Vagina (tissue), 2 donors: ENCODE results near the gene C11orf68. TPM values are rescaled to one million over a fixed set of nuclear protein-coding genes. Genes with fewer than 3 reads are reported as not detected.

Experiments used
- DNase-seq, 2 donors: peaks; one replicate each; pipeline ENCODE4 v3.0.0-alpha.2; 2017; ENCODE audit errors: extremely low spot score in 2 of 2
- H3K27ac ChIP-seq: fragments of 200-600 bp; sonication (generic); one replicate; pipeline ENCODE4 v1.5.1; 2019
- H3K27me3 ChIP-seq: fragments of 200-600 bp; sonication (generic); one replicate; pipeline ENCODE4 v1.5.1; 2019
- H3K36me3 ChIP-seq, 2 donors: fragments of 200-600 bp; sonication (generic); one replicate each; pipeline ENCODE4 v1.5.1; 2017 to 2019
- H3K4me1 ChIP-seq: fragments of 200-600 bp; sonication (generic); one replicate; pipeline ENCODE4 v1.5.1; 2019
- H3K4me3 ChIP-seq, 2 donors: fragments of 200-600 bp; sonication (generic); 1 replicate in 1 of 2; 2 replicates in 1 of 2; pipeline ENCODE4 v1.5.1; 2016 to 2019
- H3K9me3 ChIP-seq: fragments of 200-600 bp; sonication (generic); one replicate; pipeline ENCODE4 v1.5.1; 2019
- POLR2A ChIP-seq, 2 donors: fragments of 450-650 bp; IDR thresholded peaks; one replicate each; pipeline ENCODE4 v1.6.1; 2017; ENCODE audit warnings: antibody characterized with exemption in 2 of 2, mild to moderate bottlenecking in 2 of 2, moderate library complexity in 2 of 2
- POLR2AphosphoS5 ChIP-seq, 2 donors: sonication (generic); formaldehyde crosslinking; IDR thresholded peaks; one replicate each; pipeline ENCODE4 v1.9.0; 2017; ENCODE audit warnings: antibody characterized with exemption in 2 of 2, mild to moderate bottlenecking in 2 of 2, low read depth in 1 of 2; ENCODE audit not compliant: insufficient read depth in 1 of 2
- intact Hi-C: fragments of 100-400 bp; cut with DNase I; formaldehyde crosslinking; loops from one replicate; pipeline ENCODE4 v1.15.1; 2023
- total RNA-seq: library from RNA; depleted of rRNA; stranded (reverse); fragments of >200 nt; gene quantifications from one replicate; pipeline ENCODE4 v1.2.3, GENCODE V29; 2016
- TF ChIP-seq, protein P1 (sequence below), 3 experiments: fragments of 450-650 bp in 2 of 3; fragments of 200-600 bp in 1 of 3; sonication (generic) in 1 of 3; IDR thresholded peaks; one replicate each; pipeline ENCODE4 v1.5.1; 2017 to 2019; ENCODE audit warnings: antibody characterized with exemption in 3 of 3, mild to moderate bottlenecking in 2 of 3, moderate library complexity in 2 of 3

C11orf68 gene
- total RNA-seq, 1 donor from 2014 or later, result 21.1 TPM

DNA sequence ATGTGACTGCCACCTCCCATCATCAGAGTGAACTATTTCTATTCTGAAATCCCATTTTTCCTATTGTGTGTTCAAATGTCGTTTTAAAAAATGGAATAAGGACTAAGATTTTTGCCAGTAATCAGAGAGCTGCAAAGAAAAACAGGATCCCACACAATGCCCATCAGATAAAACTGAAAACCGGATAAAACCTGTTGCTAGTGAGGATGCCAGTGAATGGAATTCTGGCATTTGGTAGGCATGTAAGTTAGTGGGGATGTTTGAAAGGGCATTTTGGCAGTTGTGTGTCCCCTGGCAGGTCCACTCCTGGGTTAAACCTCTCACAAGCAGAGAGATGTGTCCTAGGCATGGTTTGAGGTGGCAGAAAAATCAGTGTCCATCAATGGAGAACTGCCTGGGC lies 6.5 kb upstream of the C11orf68 start:
- H3K36me3 ChIP-seq, result peaks cover 0 to 19% of the 10 kb centered on the region in 2 donors
- TF ChIP-seq, protein P1, sequence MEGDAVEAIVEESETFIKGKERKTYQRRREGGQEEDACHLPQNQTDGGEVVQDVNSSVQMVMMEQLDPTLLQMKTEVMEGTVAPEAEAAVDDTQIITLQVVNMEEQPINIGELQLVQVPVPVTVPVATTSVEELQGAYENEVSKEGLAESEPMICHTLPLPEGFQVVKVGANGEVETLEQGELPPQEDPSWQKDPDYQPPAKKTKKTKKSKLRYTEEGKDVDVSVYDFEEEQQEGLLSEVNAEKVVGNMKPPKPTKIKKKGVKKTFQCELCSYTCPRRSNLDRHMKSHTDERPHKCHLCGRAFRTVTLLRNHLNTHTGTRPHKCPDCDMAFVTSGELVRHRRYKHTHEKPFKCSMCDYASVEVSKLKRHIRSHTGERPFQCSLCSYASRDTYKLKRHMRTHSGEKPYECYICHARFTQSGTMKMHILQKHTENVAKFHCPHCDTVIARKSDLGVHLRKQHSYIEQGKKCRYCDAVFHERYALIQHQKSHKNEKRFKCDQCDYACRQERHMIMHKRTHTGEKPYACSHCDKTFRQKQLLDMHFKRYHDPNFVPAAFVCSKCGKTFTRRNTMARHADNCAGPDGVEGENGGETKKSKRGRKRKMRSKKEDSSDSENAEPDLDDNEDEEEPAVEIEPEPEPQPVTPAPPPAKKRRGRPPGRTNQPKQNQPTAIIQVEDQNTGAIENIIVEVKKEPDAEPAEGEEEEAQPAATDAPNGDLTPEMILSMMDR (IDR thresholded peaks at IDR 0.05), result no peak
- no peak for TF ChIP-seq POLR2AphosphoS5 (IDR thresholded peaks at IDR 0.05; ENCODE audit: insufficient read depth in 1 of 2, low read depth in 1 of 2)
- no peak for TF ChIP-seq POLR2A (IDR thresholded peaks at IDR 0.05)
- H3K4me1 ChIP-seq, result peaks cover 11% of the 10 kb centered on the region
- no peak for DNase-seq
- intact Hi-C loops, result no loop called here
- no peaks in the 10 kb centered on the region for H3K27me3 ChIP-seq
- no peaks in the 10 kb centered on the region for H3K9me3 ChIP-seq
- no peak overlapping the region for H3K4me3 ChIP-seq
- no peak overlapping the region for H3K27ac ChIP-seq

DNA sequence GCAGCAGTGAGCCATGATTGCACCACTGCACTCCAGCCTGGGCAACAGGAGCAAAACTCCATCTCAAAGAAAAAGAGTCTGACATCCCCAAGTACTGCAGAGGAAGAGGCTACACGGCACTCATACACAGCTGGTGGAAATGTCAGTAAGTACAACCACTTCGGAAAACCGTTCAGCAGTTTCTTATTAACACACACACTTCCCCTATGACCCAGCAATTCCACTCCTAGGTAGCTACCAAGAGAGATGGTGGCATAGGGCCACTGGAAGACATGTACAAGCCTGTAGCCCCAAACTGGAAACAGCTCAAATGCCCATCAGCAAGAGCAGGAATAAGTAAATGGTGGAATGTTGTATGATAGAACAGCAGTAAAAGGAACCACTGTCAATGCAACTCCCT lies 3.7 kb upstream of the C11orf68 start:
- intact Hi-C loops, result loop anchor here (5.0 kb wide), 1 partner anchor 40 kb away; the partner anchor contains the start of gene SART1

DNA sequence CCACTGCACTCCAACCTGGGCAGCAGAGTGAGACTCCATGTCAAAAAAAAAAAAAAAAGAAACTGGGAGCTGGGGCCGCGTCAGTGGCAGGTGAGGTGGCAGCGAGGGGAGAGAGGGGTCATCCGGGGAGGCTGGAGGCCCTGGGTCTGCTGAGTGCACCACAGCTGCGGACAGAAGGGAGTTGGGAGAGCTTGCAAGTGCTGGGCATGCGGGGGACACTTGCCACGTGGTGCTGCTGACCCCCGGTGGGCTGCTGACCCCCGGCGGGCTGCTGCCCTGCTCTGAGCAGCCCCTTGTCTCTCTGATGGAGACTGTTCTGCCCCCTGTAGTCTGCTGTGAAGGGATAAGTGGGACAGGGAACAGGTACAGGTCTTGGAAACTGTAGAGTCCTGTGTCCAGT lies 3.0 kb upstream of the C11orf68 start:
- no peak for DNase-seq
- H3K4me3 ChIP-seq, result no peak overlapping the region
- H3K27me3 ChIP-seq, result no peaks in the 10 kb centered on the region
- intact Hi-C loops, result loop anchor here (5.0 kb wide), 1 partner anchor 40 kb away; the partner anchor contains the start of gene SART1
- H3K36me3 ChIP-seq, result peaks cover 0 to 19% of the 10 kb centered on the region in 2 donors
- no peaks in the 10 kb centered on the region for H3K9me3 ChIP-seq
- peaks cover 33% of the 10 kb centered on the region for H3K4me1 ChIP-seq
- no peak overlapping the region for H3K27ac ChIP-seq
- TF ChIP-seq, protein P1 (IDR thresholded peaks at IDR 0.05), result no peak
- TF ChIP-seq POLR2A (IDR thresholded peaks at IDR 0.05), result no peak
- TF ChIP-seq POLR2AphosphoS5 (IDR thresholded peaks at IDR 0.05; ENCODE audit: insufficient read depth in 1 of 2, low read depth in 1 of 2), result no peak

More for the DNA sequence above, 3.7 kb upstream of the C11orf68 start:
- H3K4me1 ChIP-seq, result peaks cover 26% of the 10 kb centered on the region
- H3K4me3 ChIP-seq, result no peak overlapping the region
- peaks cover 0 to 19% of the 10 kb centered on the region in 2 donors for H3K36me3 ChIP-seq
- no peak for TF ChIP-seq POLR2A (IDR thresholded peaks at IDR 0.05)
- TF ChIP-seq POLR2AphosphoS5 (IDR thresholded peaks at IDR 0.05; ENCODE audit: insufficient read depth in 1 of 2, low read depth in 1 of 2), result no peak
- TF ChIP-seq, protein P1 (IDR thresholded peaks at IDR 0.05), result no peak
- no peak overlapping the region for H3K27ac ChIP-seq
- DNase-seq, result no peak
- no peaks in the 10 kb centered on the region for H3K27me3 ChIP-seq
- H3K9me3 ChIP-seq, result no peaks in the 10 kb centered on the region

DNA sequence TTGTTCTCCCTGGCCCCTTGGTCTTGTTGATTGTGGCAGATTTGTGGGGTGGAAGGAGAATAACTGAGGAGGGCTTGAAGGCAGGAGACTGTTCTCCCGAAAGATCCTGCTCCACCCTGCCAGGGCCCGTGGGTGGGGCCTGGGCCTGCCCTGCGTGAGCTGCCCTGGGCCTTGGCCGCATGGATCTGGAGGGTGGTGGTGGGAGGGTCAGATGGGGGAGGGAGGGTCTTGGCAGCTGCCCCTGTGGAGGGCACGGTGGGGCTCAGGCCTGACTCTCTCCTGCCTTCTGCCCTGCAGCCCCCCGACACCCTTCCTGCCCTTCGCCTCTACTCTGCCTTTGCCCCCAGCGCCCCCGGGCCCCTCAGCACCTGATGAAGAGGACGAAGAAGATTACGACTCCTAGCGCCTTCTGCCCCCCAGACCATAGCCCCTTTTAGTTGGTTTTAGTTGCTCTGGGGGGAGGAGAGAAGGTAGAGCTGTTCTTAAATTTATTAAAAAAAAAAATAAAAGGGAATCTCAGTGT lies 2.2 kb upstream of the C11orf68 start:
- H3K27ac ChIP-seq, result no peak overlapping the region
- no peaks in the 10 kb centered on the region for H3K9me3 ChIP-seq
- DNase-seq, result no peak
- intact Hi-C loops, result loop anchor here (5.0 kb wide), 1 partner anchor 41 kb away; the partner anchor contains the start of gene SART1
- H3K4me1 ChIP-seq, result peaks cover 41% of the 10 kb centered on the region
- TF ChIP-seq POLR2AphosphoS5 (IDR thresholded peaks at IDR 0.05; ENCODE audit: insufficient read depth in 1 of 2, low read depth in 1 of 2), result no peak
- TF ChIP-seq, protein P1 (IDR thresholded peaks at IDR 0.05), result no peak
- TF ChIP-seq POLR2A (IDR thresholded peaks at IDR 0.05), result no peak
- peak overlapping the region in 1 of 2 donors; percentile 72 for H3K4me3 ChIP-seq
- peaks cover 0 to 19% of the 10 kb centered on the region in 2 donors for H3K36me3 ChIP-seq
- H3K27me3 ChIP-seq, result no peaks in the 10 kb centered on the region

DNA sequence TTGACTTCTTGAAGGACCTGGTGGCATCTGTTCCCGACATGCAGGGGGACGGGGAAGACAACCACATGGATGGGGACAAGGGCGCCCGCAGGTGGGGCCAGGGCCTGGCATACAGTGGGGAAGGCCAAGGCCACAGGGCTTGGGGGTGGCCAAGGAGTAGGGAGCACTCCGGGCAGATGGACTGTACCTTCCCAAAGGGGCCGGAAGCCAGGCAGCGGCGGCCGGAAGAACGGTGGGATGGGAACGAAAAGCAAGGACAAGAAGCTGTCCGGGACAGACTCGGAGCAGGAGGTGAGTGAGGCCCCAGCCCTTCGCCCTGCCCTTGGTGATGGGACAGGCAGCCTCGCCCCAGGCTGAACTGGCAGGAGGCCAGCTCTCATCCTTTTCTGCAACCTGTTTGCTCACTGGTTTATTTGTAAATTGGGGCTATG lies 1.5 kb upstream of the C11orf68 start:
- Histone ChIP-seq H3K4me3 (peak overlapping the region; percentile 72 to 92), H3K27ac (peak overlapping the region; percentile 88), H3K4me1 (peaks cover 48% of the 10 kb centered on the region), H3K27me3 (no peaks in the 10 kb centered on the region), H3K36me3 (peaks cover 0 to 19% of the 10 kb centered on the region in 2 donors), H3K9me3 (no peaks in the 10 kb centered on the region)
- no peak for DNase-seq
- TF ChIP-seq POLR2AphosphoS5 (IDR thresholded peaks at IDR 0.05; ENCODE audit: insufficient read depth in 1 of 2, low read depth in 1 of 2), result no peak
- TF ChIP-seq POLR2A (IDR thresholded peaks at IDR 0.05), result no peak
- TF ChIP-seq, protein P1 (IDR thresholded peaks at IDR 0.05), result no peak
- intact Hi-C loops, result loop anchor here (5.0 kb wide), 1 partner anchor 42 kb away; the partner anchor contains the start of gene SART1
